ENCODE measurements around the gene HS3ST4.

HS3ST4 gene

GRCh38 chr16:25872369-25873070 is 180.8 kb downstream of the HS3ST4 start:
- DNase-seq, result no peak
- in situ Hi-C loops (cut with MboI; ENCODE audit: low pct_unique_long_range_greater_than_20kb, low sequenced_read_pairs), result no loop called here

GRCh38 chr16:25874196-25874595 is 182.4 kb downstream of the HS3ST4 start:
- DNase-seq, result no peak
- in situ Hi-C loops (cut with MboI; ENCODE audit: low pct_unique_long_range_greater_than_20kb, low sequenced_read_pairs), result no loop called here

GRCh38 chr16:25875956-25876598 is 184.3 kb downstream of the HS3ST4 start:
- no peak for DNase-seq
- in situ Hi-C loops (cut with MboI; ENCODE audit: low pct_unique_long_range_greater_than_20kb, low sequenced_read_pairs), result no loop called here

GRCh38 chr16:25877103-25877502 is 185.3 kb downstream of the HS3ST4 start:
- DNase-seq, result no peak
- in situ Hi-C loops (cut with MboI; ENCODE audit: low pct_unique_long_range_greater_than_20kb, low sequenced_read_pairs), result no loop called here

- DNase-seq, result no peak
- in situ Hi-C loops (cut with MboI; ENCODE audit: low pct_unique_long_range_greater_than_20kb, low sequenced_read_pairs), result no loop called here
Measured at GRCh38 chr16:25886598-25886997, 194.8 kb downstream of the HS3ST4 start.

GRCh38 chr16:25888868-25889267 is 197.1 kb downstream of the HS3ST4 start:
- in situ Hi-C loops (cut with MboI; ENCODE audit: low pct_unique_long_range_greater_than_20kb, low sequenced_read_pairs), result no loop called here
- DNase-seq, result no peak

GRCh38 chr16:25893332-25893731 is 201.6 kb downstream of the HS3ST4 start:
- DNase-seq, result no peak
- in situ Hi-C loops (cut with MboI; ENCODE audit: low pct_unique_long_range_greater_than_20kb, low sequenced_read_pairs), result no loop called here

- in situ Hi-C loops (cut with MboI; ENCODE audit: low pct_unique_long_range_greater_than_20kb, low sequenced_read_pairs), result no loop called here
- DNase-seq, result no peak
Measured at GRCh38 chr16:25894093-25894492, 202.3 kb downstream of the HS3ST4 start.

- no peak for DNase-seq
- in situ Hi-C loops (cut with MboI; ENCODE audit: low pct_unique_long_range_greater_than_20kb, low sequenced_read_pairs), result no loop called here
Measured at GRCh38 chr16:25895380-25895779, 203.6 kb downstream of the HS3ST4 start.

- in situ Hi-C loops (cut with MboI; ENCODE audit: low pct_unique_long_range_greater_than_20kb, low sequenced_read_pairs), result no loop called here
- DNase-seq, result no peak
Measured at GRCh38 chr16:25896411-25896810, 204.7 kb downstream of the HS3ST4 start.

- in situ Hi-C loops (cut with MboI; ENCODE audit: low pct_unique_long_range_greater_than_20kb, low sequenced_read_pairs), result no loop called here
Measured at GRCh38 chr16:25897702-25898101, 205.9 kb downstream of the HS3ST4 start.

GRCh38 chr16:25905810-25906209 is 214.1 kb downstream of the HS3ST4 start:
- DNase-seq, result no peak
- in situ Hi-C loops (cut with MboI; ENCODE audit: low pct_unique_long_range_greater_than_20kb, low sequenced_read_pairs), result no loop called here

More at GRCh38 chr16:25897702-25898101, 205.9 kb downstream of the HS3ST4 start:
- DNase-seq, result no peak

GRCh38 chr16:25910971-25911370 is 219.2 kb downstream of the HS3ST4 start:
- in situ Hi-C loops (cut with MboI; ENCODE audit: low pct_unique_long_range_greater_than_20kb, low sequenced_read_pairs), result no loop called here
- DNase-seq, result no peak

- in situ Hi-C loops (cut with MboI; ENCODE audit: low pct_unique_long_range_greater_than_20kb, low sequenced_read_pairs), result no loop called here
- DNase-seq, result no peak
Measured at GRCh38 chr16:25912321-25912720, 220.6 kb downstream of the HS3ST4 start.

- in situ Hi-C loops (cut with MboI; ENCODE audit: low pct_unique_long_range_greater_than_20kb, low sequenced_read_pairs), result no loop called here
- DNase-seq, result no peak
Measured at GRCh38 chr16:25914357-25914962, 222.7 kb downstream of the HS3ST4 start.

- in situ Hi-C loops (cut with MboI; ENCODE audit: low pct_unique_long_range_greater_than_20kb, low sequenced_read_pairs), result no loop called here
- DNase-seq, result no peak
Measured at GRCh38 chr16:25916037-25916436, 224.3 kb downstream of the HS3ST4 start.

- in situ Hi-C loops (cut with MboI; ENCODE audit: low pct_unique_long_range_greater_than_20kb, low sequenced_read_pairs), result no loop called here
- DNase-seq, result no peak
Measured at GRCh38 chr16:25922438-25922837, 230.7 kb downstream of the HS3ST4 start.

- DNase-seq, result no peak
- in situ Hi-C loops (cut with MboI; ENCODE audit: low pct_unique_long_range_greater_than_20kb, low sequenced_read_pairs), result no loop called here
Measured at GRCh38 chr16:25925421-25925820, 233.7 kb downstream of the HS3ST4 start.

GRCh38 chr16:25931473-25932035 is 239.8 kb downstream of the HS3ST4 start:
- in situ Hi-C loops (cut with MboI; ENCODE audit: low pct_unique_long_range_greater_than_20kb, low sequenced_read_pairs), result no loop called here
- DNase-seq, result no peak

- in situ Hi-C loops (cut with MboI; ENCODE audit: low pct_unique_long_range_greater_than_20kb, low sequenced_read_pairs), result no loop called here
- DNase-seq, result no peak
Measured at GRCh38 chr16:25941800-25942499, 250.2 kb downstream of the HS3ST4 start.
